PFSK-1 (cell line): ENCODE results near the gene ADGRG4.

ENCODE experiments used
- FOXP2 ChIP-seq: optimal IDR thresholded peaks from 2 replicates; pipeline ENCODE3; 2011; ENCODE audit warnings: borderline replicate concordance, control low read depth, inconsistent platforms; ENCODE audit not compliant: insufficient read depth; ENCODE audit errors: extremely low read length, extremely low read depth
- POLR2AphosphoS5 ChIP-seq: IDR thresholded peaks from 2 replicates; pipeline ENCODE4 v1.6.1; 2012; ENCODE audit warnings: low read depth, mild to moderate bottlenecking, control low read depth, low read length, moderate library complexity
- REST ChIP-seq, 2 experiments: IDR thresholded peaks; 2 replicates each; pipeline versions ENCODE4 v1.6.1 to v1.8.0; 2011 to 2012; ENCODE audit warnings: low read depth in 2 of 2, low read length in 2 of 2, control low read depth in 1 of 2, inconsistent platforms in 1 of 2, mild to moderate bottlenecking in 1 of 2, moderate library complexity in 1 of 2; ENCODE audit not compliant: insufficient read depth in 1 of 2
- SIN3A ChIP-seq: IDR thresholded peaks from 2 replicates; pipeline ENCODE4 v1.6.1; 2012; ENCODE audit warnings: mild to moderate bottlenecking, low read length, moderate library complexity, borderline replicate concordance; ENCODE audit not compliant: insufficient read depth
- TAF1 ChIP-seq: IDR thresholded peaks from 2 replicates; pipeline ENCODE4 v1.6.1; 2012; ENCODE audit warnings: low read length, control low read depth, borderline replicate concordance; ENCODE audit not compliant: insufficient read depth

Gene ADGRG4

GRCh38 chrX:136262812-136263315, 37.9 kb upstream of the ADGRG4 start:
- TF ChIP-seq FOXP2 (no peak), REST (IDR thresholded peaks at IDR 0.05; ENCODE audit: insufficient read depth in 1 of 2, low read depth in 2 of 2, low read length in 2 of 2) (no peak), POLR2AphosphoS5 (no peak), TAF1 (no peak), SIN3A (no peak)

- TF ChIP-seq SIN3A (no peak), REST (IDR thresholded peaks at IDR 0.05; ENCODE audit: insufficient read depth in 1 of 2, low read depth in 2 of 2, low read length in 2 of 2) (no peak), TAF1 (no peak), FOXP2 (no peak), POLR2AphosphoS5 (no peak)
These were observed 33.9 kb upstream of the ADGRG4 start for GRCh38 chrX:136266828-136267227.

- no peak for TF ChIP-seq POLR2AphosphoS5
- TF ChIP-seq TAF1 = no peak
- TF ChIP-seq SIN3A = no peak
- TF ChIP-seq FOXP2 = no peak
- no peak for TF ChIP-seq REST (IDR thresholded peaks at IDR 0.05; ENCODE audit: insufficient read depth in 1 of 2, low read depth in 2 of 2, low read length in 2 of 2)
These were observed 32.4 kb upstream of the ADGRG4 start for GRCh38 chrX:136268051-136269048.

GRCh38 chrX:136269921-136270320, 30.8 kb upstream of the ADGRG4 start:
- TF ChIP-seq REST (IDR thresholded peaks at IDR 0.05; ENCODE audit: insufficient read depth in 1 of 2, low read depth in 2 of 2, low read length in 2 of 2) = no peak
- no peak for TF ChIP-seq SIN3A
- TF ChIP-seq FOXP2 = no peak
- no peak for TF ChIP-seq TAF1
- no peak for TF ChIP-seq POLR2AphosphoS5
